Small intestine (tissue), 7 donors: Measurements from ENCODE around the gene TRDMT1. TPM values are rescaled to one million over a fixed set of nuclear protein-coding genes. Genes with fewer than 3 reads are reported as not detected.

Experiments
- DNase-seq, 2 donors: peaks; one replicate each; pipeline versions ENCODE4 v3.0.0 to v3.0.0-alpha.2; 2013
- FAIRE-seq: peaks from 2 replicates; lab custom pipeline; 2012; peaks lifted over from hg19 to GRCh38; lab: Jason Lieb, UNC
- H3K27ac ChIP-seq, 3 donors: one replicate each; pipeline ENCODE4 v1.5.1; 2013; ENCODE audit warnings: low read length in 2 of 3, mild to moderate bottlenecking in 2 of 3, control low read depth in 1 of 3, inconsistent platforms in 1 of 3, low read depth in 1 of 3, moderate library complexity in 1 of 3
- H3K27me3 ChIP-seq, 3 donors: one replicate each; pipeline ENCODE4 v1.6.1; 2013; ENCODE audit warnings: low read length in 3 of 3, inconsistent platforms in 1 of 3; ENCODE audit not compliant: control insufficient read depth in 3 of 3, insufficient read depth in 3 of 3
- H3K36me3 ChIP-seq, 3 donors: one replicate each; pipeline ENCODE4 v1.6.1; 2013; ENCODE audit warnings: low read length in 3 of 3, inconsistent platforms in 1 of 3, low read depth in 1 of 3, mild to moderate bottlenecking in 1 of 3, moderate library complexity in 1 of 3; ENCODE audit not compliant: control insufficient read depth in 3 of 3, insufficient read depth in 2 of 3
- H3K4me1 ChIP-seq, 3 donors: one replicate each; pipeline ENCODE4 v1.6.1; 2013; ENCODE audit warnings: low read length in 2 of 3, inconsistent platforms in 1 of 3, low read depth in 1 of 3, mild to moderate bottlenecking in 1 of 3, moderate library complexity in 1 of 3; ENCODE audit not compliant: control insufficient read depth in 3 of 3, insufficient read depth in 2 of 3
- H3K4me3 ChIP-seq, 3 donors: one replicate each; pipeline ENCODE4 v1.5.1; 2013; ENCODE audit warnings: low read length in 3 of 3, control low read depth in 1 of 3, inconsistent platforms in 1 of 3, low read depth in 1 of 3, mild to moderate bottlenecking in 1 of 3, moderate library complexity in 1 of 3
- H3K9me3 ChIP-seq, 2 donors: one replicate each; pipeline ENCODE4 v1.6.1; 2013; ENCODE audit warnings: low read depth in 1 of 2, low read length in 1 of 2; ENCODE audit not compliant: control insufficient read depth in 2 of 2, insufficient read depth in 1 of 2
- WGBS, 3 donors: extraction: QIAGEN DNeasy Blood & Tissue Kit; methylation state at CpG; one replicate each; pipeline ENCODE4 v1.1.7; 2013; 5-methylcytosine and 5-hydroxymethylcytosine counted together
- polyA plus RNA-seq, 4 donors: library from polyadenylated mRNA; stranded (reverse) in 3 of 4; unstranded in 1 of 4; fragments of 200-250 nt in 3 of 4; fragments of 120-200 nt in 1 of 4; gene quantifications; one replicate each; pipeline versions ENCODE4 v1.2.1 to v1.2.3, GENCODE V29; 2013
- donor health status: healthy with polysubstance abuse.
- donor health status: control.
- donor health status: control.
- donor health status: Bipolar disorder and iron deficiency.
- donor health status: healthy.

The TRDMT1 gene
- polyA plus RNA-seq, 4 donors, result 1.4 to 6.0 (median 1.9) TPM

DNA sequence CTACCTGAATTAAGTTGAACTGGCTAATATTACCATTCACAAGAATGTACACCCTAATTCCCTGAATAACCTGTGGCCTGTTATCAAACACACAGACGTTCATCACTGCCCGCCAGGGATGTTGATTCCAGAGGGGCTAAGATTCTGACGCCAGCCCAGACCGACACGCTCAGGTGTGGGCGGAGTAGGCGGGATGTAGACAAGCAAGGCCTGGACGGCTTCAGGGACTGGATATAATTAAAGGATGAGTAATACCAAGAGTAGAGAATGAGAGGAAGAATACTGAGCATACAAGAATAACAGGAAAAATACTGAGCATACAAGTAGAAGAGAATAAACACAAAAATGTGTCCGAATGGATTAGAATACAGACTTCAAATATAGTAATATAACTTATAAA, 100.9 kb downstream of the TRDMT1 start:
- Histone ChIP-seq H3K9me3 (no peaks in the 10 kb centered on the region), H3K4me1 (peaks cover 0 to 7% (median 0%) of the 10 kb centered on the region in 3 donors), H3K4me3 (no peak overlapping the region), H3K36me3 (peaks cover 0 to 9% (median 0%) of the 10 kb centered on the region in 3 donors), H3K27ac (no peak overlapping the region), H3K27me3 (no peaks in the 10 kb centered on the region)
- DNase-seq, result no peak
- FAIRE-seq, result no peak
- 87 to 90% (median 90%) methylated on average over 9 of the region's 9 CpGs for whole genome bisulfite sequencing, 3 donors

DNA sequence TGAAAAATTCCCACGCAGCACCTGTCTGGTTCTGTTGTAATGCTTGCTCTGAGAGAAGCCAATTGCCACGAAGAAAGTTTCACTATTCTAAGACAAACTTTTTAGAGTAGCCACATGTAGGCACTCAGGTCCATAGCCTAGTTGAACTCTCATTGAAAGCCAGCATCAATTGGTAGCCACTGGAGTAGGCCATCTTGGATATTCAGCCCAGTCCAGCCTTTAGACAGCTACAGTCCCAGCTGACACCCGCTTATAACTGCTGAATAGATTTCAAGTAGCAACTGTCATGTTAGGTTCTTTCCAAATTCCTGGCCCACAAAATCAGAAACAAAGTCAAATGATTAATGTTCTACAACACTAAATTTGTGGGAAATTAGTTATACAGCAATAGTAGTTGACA, 103.5 kb downstream of the TRDMT1 start:
- Histone ChIP-seq H3K27ac (no peak overlapping the region), H3K4me1 (peaks cover 0 to 7% (median 0%) of the 10 kb centered on the region in 3 donors), H3K36me3 (peaks cover 0 to 6% (median 0%) of the 10 kb centered on the region in 3 donors), H3K9me3 (no peaks in the 10 kb centered on the region), H3K4me3 (no peak overlapping the region), H3K27me3 (no peaks in the 10 kb centered on the region)
- FAIRE-seq (no peak), DNase-seq (no peak)
- 91 to 95% (median 93%) methylated on average over 3 of the region's 3 CpGs for WGBS, 3 donors

Other genes starting within 250 kb of the TRDMT1 start
- 100 to 1,000 TPM in 1 of 4 donors, under 1 TPM in 1, not detected in 2; 0.18 to 161 TPM for gene CUBN, start 71.9 kb downstream of the TRDMT1 start, polyA plus RNA-seq
- 100 to 1,000 TPM in 3 of 4 donors, 10 to 100 TPM in 1; 21.2 to 531 (median 258) TPM for gene VIM, start 26.6 kb upstream of the TRDMT1 start, polyA plus RNA-seq